Gastrocnemius medialis (tissue), 4 donors: ENCODE data around the gene ABCB10.

Source experiments
- CTCF ChIP-seq, 5 experiments: fragments of 450-650 bp in 3 of 5; fragments of 200-600 bp in 2 of 5; sonication (generic) in 2 of 5; IDR thresholded peaks in 4 of 5; conservative IDR thresholded peaks in 1 of 5; 1 replicate in 4 of 5; 2 replicates in 1 of 5; pipeline ENCODE4 v1.5.1; 2016 to 2019; ENCODE audit warnings: antibody characterized with exemption in 5 of 5, mild to moderate bottlenecking in 3 of 5, moderate library complexity in 3 of 5
- POLR2A ChIP-seq, 2 donors: fragments of 450-650 bp; IDR thresholded peaks; one replicate each; pipeline ENCODE4 v1.6.1; 2017; ENCODE audit warnings: antibody characterized with exemption in 2 of 2, mild to moderate bottlenecking in 2 of 2, moderate library complexity in 2 of 2

GRCh38 chr1:229596925-229597699, 38.6 kb upstream of the ABCB10 start:
- peak; percentile 19 to 54 (median 38) for TF ChIP-seq CTCF (IDR thresholded peaks at IDR 0.05 in 4 of 5, conservative IDR thresholded peaks at IDR 0.05 in 1 of 5)
- peak in 1 of 2 donors; percentile 11 for TF ChIP-seq POLR2A (IDR thresholded peaks at IDR 0.05)
